Neuronal stem cell (in vitro differentiated cells): ENCODE measurements around the gene STK10.

Experiments
- DNase-seq: peaks from one replicate; pipeline ENCODE4 v3.0.0-alpha.2; 2013; ENCODE audit warnings: low spot score
- H2AFZ ChIP-seq: one replicate; pipeline ENCODE4 v1.6.1; 2013; ENCODE audit warnings: mild to moderate bottlenecking, low read length, inconsistent platforms
- H2AK5ac ChIP-seq: 2 replicates; pipeline ENCODE4 v1.6.1; 2013; ENCODE audit warnings: low read depth, mild to moderate bottlenecking, inconsistent platforms, low read length, moderate library complexity, mixed read lengths
- H2BK120ac ChIP-seq: 2 replicates; pipeline ENCODE4 v1.6.1; 2013; ENCODE audit warnings: low read depth, mild to moderate bottlenecking, inconsistent platforms, low read length, moderate library complexity, mixed read lengths
- H2BK12ac ChIP-seq: one replicate; pipeline ENCODE4 v1.6.1; 2013; ENCODE audit warnings: low read length, inconsistent platforms
- H2BK15ac ChIP-seq: 2 replicates; pipeline ENCODE4 v1.6.1; 2013; ENCODE audit warnings: mild to moderate bottlenecking, low read length, inconsistent platforms, mixed read lengths
- H2BK5ac ChIP-seq: one replicate; pipeline ENCODE4 v1.6.1; 2013; ENCODE audit warnings: inconsistent platforms, mild to moderate bottlenecking, low read length, moderate library complexity
- H3K14ac ChIP-seq: one replicate; pipeline ENCODE4 v1.6.1; 2013; ENCODE audit warnings: low read length, inconsistent platforms
- H3K18ac ChIP-seq: 2 replicates; pipeline ENCODE4 v1.6.1; 2013; ENCODE audit warnings: low read length, inconsistent platforms
- H3K23ac ChIP-seq: 2 replicates; pipeline ENCODE4 v1.6.1; 2013; ENCODE audit warnings: low read depth, mild to moderate bottlenecking, mixed read lengths, low read length, inconsistent platforms; ENCODE audit not compliant: poor library complexity
- H3K27ac ChIP-seq: replicated peaks from 3 replicates; pipeline ENCODE4 v1.5.1; 2013; ENCODE audit warnings: low read length, inconsistent platforms
- H3K27me3 ChIP-seq, 3 experiments: 2 replicates each; pipeline ENCODE4 v1.6.1; 2013; ENCODE audit warnings: low read length in 3 of 3, mild to moderate bottlenecking in 2 of 3, inconsistent platforms in 1 of 3, low read depth in 1 of 3, mixed read lengths in 1 of 3, moderate library complexity in 1 of 3; ENCODE audit not compliant: control insufficient read depth in 3 of 3, insufficient read depth in 3 of 3
- H3K36me3 ChIP-seq, 2 donors: replicated peaks in 1 of 2; 2 replicates each; pipeline ENCODE4 v1.6.1; 2013; ENCODE audit warnings: low read length in 2 of 2; ENCODE audit not compliant: control insufficient read depth in 2 of 2, insufficient read depth in 2 of 2
- H3K4ac ChIP-seq: 2 replicates; pipeline ENCODE4 v1.6.1; 2013; ENCODE audit warnings: inconsistent platforms, mild to moderate bottlenecking, low read length, moderate library complexity
- H3K4me1 ChIP-seq, 2 donors: 1 replicate in 1 of 2; 2 replicates in 1 of 2; pipeline ENCODE4 v1.6.1; 2013; ENCODE audit warnings: low read length in 2 of 2, low read depth in 1 of 2; ENCODE audit not compliant: control insufficient read depth in 2 of 2, insufficient read depth in 1 of 2
- H3K4me2 ChIP-seq: one replicate; pipeline ENCODE4 v1.6.1; 2013; ENCODE audit warnings: mild to moderate bottlenecking, low read length, inconsistent platforms; ENCODE audit not compliant: insufficient read depth, poor library complexity, severe bottlenecking
- H3K4me3 ChIP-seq, 2 donors: 2 replicates each; pipeline ENCODE4 v1.5.1; 2013; ENCODE audit warnings: low read length in 2 of 2, mild to moderate bottlenecking in 2 of 2, inconsistent platforms in 1 of 2, moderate library complexity in 1 of 2
- H3K79me1 ChIP-seq: one replicate; pipeline ENCODE4 v1.6.1; 2013; ENCODE audit warnings: low read depth, mild to moderate bottlenecking, inconsistent platforms, low read length, moderate library complexity
- H3K9ac ChIP-seq: one replicate; pipeline ENCODE4 v1.6.1; 2013; ENCODE audit warnings: mild to moderate bottlenecking, low read depth, low read length, inconsistent platforms; ENCODE audit not compliant: poor library complexity
- H3K9me3 ChIP-seq, 2 donors: replicated peaks in 1 of 2; 2 replicates each; pipeline versions ENCODE3 to v1.6.1; 2013; ENCODE audit warnings: low read length in 2 of 2, mild to moderate bottlenecking in 2 of 2, inconsistent platforms in 1 of 2, low read depth in 1 of 2, mixed read lengths in 1 of 2, moderate library complexity in 1 of 2; ENCODE audit not compliant: control insufficient read depth in 2 of 2, insufficient read depth in 1 of 2
- H4K8ac ChIP-seq: one replicate; pipeline ENCODE4 v1.6.1; 2013; ENCODE audit warnings: low read depth, mild to moderate bottlenecking, inconsistent platforms, low read length, moderate library complexity
- H4K91ac ChIP-seq: one replicate; pipeline ENCODE4 v1.6.1; 2013; ENCODE audit warnings: low read length, low read depth, mild to moderate bottlenecking, inconsistent platforms; ENCODE audit not compliant: poor library complexity
- WGBS, 2 donors: extraction: QIAGEN DNeasy Blood & Tissue Kit; methylation state at CpG; one replicate each; pipeline ENCODE4 v1.1.7; 2013; ENCODE audit warnings: missing lambda C conversion rate in 2 of 2, mixed read lengths in 1 of 2; ENCODE audit not compliant: insufficient read length in 2 of 2, insufficient replicate concordance in 1 of 2; ENCODE audit errors: extremely low coverage in 2 of 2; 5-methylcytosine and 5-hydroxymethylcytosine counted together

STK10 gene

GRCh38 chr5:172093559-172093958 lies 94.5 kb downstream of the STK10 start:
- peak overlapping the region; percentile 17 for H3K23ac ChIP-seq
- no peak overlapping the region for H3K4ac ChIP-seq
- H3K79me1 ChIP-seq = no peaks in the 10 kb centered on the region
- no peak overlapping the region for H4K8ac ChIP-seq
- H3K4me3 ChIP-seq = no peak overlapping the region
- H3K9me3 ChIP-seq = no peaks in the 10 kb centered on the region
- H3K27me3 ChIP-seq = no peaks in the 10 kb centered on the region
- no peak overlapping the region for H3K9ac ChIP-seq
- H3K4me1 ChIP-seq = no peaks in the 10 kb centered on the region
- no peak overlapping the region for H2BK120ac ChIP-seq
- no peak for DNase-seq
- H2AFZ ChIP-seq = no peak overlapping the region
- no peak overlapping the region for H3K18ac ChIP-seq
- no peak overlapping the region for H4K91ac ChIP-seq
- H2BK12ac ChIP-seq = no peak overlapping the region
- H2BK5ac ChIP-seq = no peak overlapping the region
- H3K14ac ChIP-seq = no peak overlapping the region
- H3K4me2 ChIP-seq = no peak overlapping the region
- H3K27ac ChIP-seq = no peak overlapping the region
- H2BK15ac ChIP-seq = no peak overlapping the region
- H3K36me3 ChIP-seq = no peaks in the 10 kb centered on the region
- H2AK5ac ChIP-seq = no peak overlapping the region
- no CpG with 5 or more reads among the region's 10 CpGs for WGBS, 2 donors

- Histone ChIP-seq H3K14ac (no peak overlapping the region), H2BK5ac (no peak overlapping the region), H3K23ac (no peak overlapping the region), H2BK120ac (no peak overlapping the region), H3K27me3 (no peaks in the 10 kb centered on the region), H3K4me2 (no peak overlapping the region), H3K36me3 (no peaks in the 10 kb centered on the region), H3K9me3 (no peaks in the 10 kb centered on the region), H3K4ac (no peak overlapping the region), H3K4me1 (no peaks in the 10 kb centered on the region), H2AFZ (no peak overlapping the region), H3K18ac (no peak overlapping the region), H3K4me3 (peak overlapping the region in 1 of 2 donors; percentile 43), H4K8ac (no peak overlapping the region), H2BK12ac (no peak overlapping the region), H4K91ac (no peak overlapping the region), H2AK5ac (no peak overlapping the region), H3K27ac (no peak overlapping the region), H3K9ac (no peak overlapping the region), H3K79me1 (no peaks in the 10 kb centered on the region), H2BK15ac (no peak overlapping the region)
- no CpG with 5 or more reads among the region's 17 CpGs for WGBS, 2 donors
- no peak for DNase-seq
Measured at GRCh38 chr5:172091956-172092732, 95.9 kb downstream of the STK10 start.

GRCh38 chr5:172090976-172091547 lies 97.0 kb downstream of the STK10 start:
- Histone ChIP-seq H3K9ac (no peak overlapping the region), H3K4me3 (no peak overlapping the region), H4K91ac (no peak overlapping the region), H3K4me1 (no peaks in the 10 kb centered on the region), H3K4ac (no peak overlapping the region), H3K36me3 (no peaks in the 10 kb centered on the region), H2BK12ac (no peak overlapping the region), H2BK120ac (no peak overlapping the region), H3K79me1 (no peaks in the 10 kb centered on the region), H4K8ac (no peak overlapping the region), H2BK15ac (no peak overlapping the region), H3K18ac (no peak overlapping the region), H3K27ac (no peak overlapping the region), H3K4me2 (no peak overlapping the region), H2AK5ac (no peak overlapping the region), H3K23ac (no peak overlapping the region), H3K27me3 (no peaks in the 10 kb centered on the region), H2BK5ac (no peak overlapping the region), H3K9me3 (no peaks in the 10 kb centered on the region), H3K14ac (no peak overlapping the region), H2AFZ (no peak overlapping the region)
- no peak for DNase-seq
- WGBS, 2 donors = no CpG with 5 or more reads among the region's 10 CpGs

- Histone ChIP-seq H2BK12ac (no peak overlapping the region), H3K79me1 (no peaks in the 10 kb centered on the region), H2BK15ac (no peak overlapping the region), H3K27me3 (no peaks in the 10 kb centered on the region), H3K18ac (no peak overlapping the region), H3K9ac (no peak overlapping the region), H3K4ac (no peak overlapping the region), H2AFZ (no peak overlapping the region), H2BK5ac (no peak overlapping the region), H2AK5ac (no peak overlapping the region), H3K4me1 (no peaks in the 10 kb centered on the region), H4K8ac (no peak overlapping the region), H3K14ac (no peak overlapping the region), H3K36me3 (no peaks in the 10 kb centered on the region), H3K23ac (no peak overlapping the region), H3K4me3 (no peak overlapping the region), H3K27ac (no peak overlapping the region), H3K9me3 (no peaks in the 10 kb centered on the region), H3K4me2 (no peak overlapping the region), H4K91ac (no peak overlapping the region), H2BK120ac (no peak overlapping the region)
- WGBS, 2 donors = 100% methylated on average over 2 to 5 of the region's 7 CpGs
- DNase-seq = no peak
Measured at GRCh38 chr5:172089298-172090117, 98.5 kb downstream of the STK10 start.
